ENCODE data around the gene DAZAP2.

Gene DAZAP2

DNA sequence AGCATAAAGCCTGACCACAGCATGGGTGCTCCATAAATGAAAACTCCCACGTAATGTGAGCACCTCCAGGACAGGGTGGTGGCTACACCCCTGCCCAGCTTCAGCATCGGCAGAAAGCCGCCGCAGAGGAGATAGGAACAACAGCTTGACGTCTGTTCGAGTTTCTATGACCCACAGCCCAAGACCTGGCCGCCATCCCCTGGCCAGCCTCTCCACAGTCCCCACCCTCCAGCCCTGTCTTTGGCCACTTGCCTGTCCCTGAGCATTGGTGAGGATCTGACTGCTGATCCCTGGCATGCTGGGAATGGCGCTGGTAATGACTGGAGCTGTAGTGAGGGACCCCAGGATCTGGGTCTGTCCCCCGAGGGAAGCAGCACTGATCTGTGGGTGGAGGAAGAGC lies 42.1 kb upstream of the DAZAP2 start:
- H2AFZ ChIP-seq (ENCODE audit: low read length): no peak overlapping the region
- no peaks in the 10 kb centered on the region for H3K4me1 ChIP-seq (ENCODE audit: insufficient read depth, low read length, poor library complexity, severe bottlenecking)
- no peak overlapping the region for H3K4me2 ChIP-seq (ENCODE audit: low read depth, low read length, poor library complexity, severe bottlenecking)
- TF ChIP-seq, protein P1, sequence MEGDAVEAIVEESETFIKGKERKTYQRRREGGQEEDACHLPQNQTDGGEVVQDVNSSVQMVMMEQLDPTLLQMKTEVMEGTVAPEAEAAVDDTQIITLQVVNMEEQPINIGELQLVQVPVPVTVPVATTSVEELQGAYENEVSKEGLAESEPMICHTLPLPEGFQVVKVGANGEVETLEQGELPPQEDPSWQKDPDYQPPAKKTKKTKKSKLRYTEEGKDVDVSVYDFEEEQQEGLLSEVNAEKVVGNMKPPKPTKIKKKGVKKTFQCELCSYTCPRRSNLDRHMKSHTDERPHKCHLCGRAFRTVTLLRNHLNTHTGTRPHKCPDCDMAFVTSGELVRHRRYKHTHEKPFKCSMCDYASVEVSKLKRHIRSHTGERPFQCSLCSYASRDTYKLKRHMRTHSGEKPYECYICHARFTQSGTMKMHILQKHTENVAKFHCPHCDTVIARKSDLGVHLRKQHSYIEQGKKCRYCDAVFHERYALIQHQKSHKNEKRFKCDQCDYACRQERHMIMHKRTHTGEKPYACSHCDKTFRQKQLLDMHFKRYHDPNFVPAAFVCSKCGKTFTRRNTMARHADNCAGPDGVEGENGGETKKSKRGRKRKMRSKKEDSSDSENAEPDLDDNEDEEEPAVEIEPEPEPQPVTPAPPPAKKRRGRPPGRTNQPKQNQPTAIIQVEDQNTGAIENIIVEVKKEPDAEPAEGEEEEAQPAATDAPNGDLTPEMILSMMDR (conservative IDR thresholded peaks at IDR 0.05; ENCODE audit: low read length): no peak
- TF ChIP-seq EZH2phosphoT487 (IDR thresholded peaks at IDR 0.05; ENCODE audit: borderline replicate concordance): no peak
- no peaks in the 10 kb centered on the region for H4K20me1 ChIP-seq (ENCODE audit: insufficient read depth, low read length, poor library complexity, severe bottlenecking)
- no peak overlapping the region for H3K4me3 ChIP-seq (ENCODE audit: low read length, poor library complexity, severe bottlenecking)
- H3K9me2 ChIP-seq (replicated peaks; ENCODE audit: low read depth, low read length): no peaks in the 10 kb centered on the region
- H3K9me3 ChIP-seq (ENCODE audit: insufficient read depth, low read depth, low read length): no peaks in the 10 kb centered on the region
- no peaks in the 10 kb centered on the region for H3F3A ChIP-seq (ENCODE audit: low read depth)
- H3K27me3 ChIP-seq (ENCODE audit: insufficient read depth, low read length, poor library complexity, severe bottlenecking): no peaks in the 10 kb centered on the region
- no peaks in the 10 kb centered on the region for H3K36me3 ChIP-seq (ENCODE audit: insufficient read depth, low read length)
- no peaks in the 10 kb centered on the region for H3K79me2 ChIP-seq (ENCODE audit: insufficient read depth, low read length)
- H3K9ac ChIP-seq (ENCODE audit: low read depth, low read length, poor library complexity, severe bottlenecking): no peak overlapping the region

DNA sequence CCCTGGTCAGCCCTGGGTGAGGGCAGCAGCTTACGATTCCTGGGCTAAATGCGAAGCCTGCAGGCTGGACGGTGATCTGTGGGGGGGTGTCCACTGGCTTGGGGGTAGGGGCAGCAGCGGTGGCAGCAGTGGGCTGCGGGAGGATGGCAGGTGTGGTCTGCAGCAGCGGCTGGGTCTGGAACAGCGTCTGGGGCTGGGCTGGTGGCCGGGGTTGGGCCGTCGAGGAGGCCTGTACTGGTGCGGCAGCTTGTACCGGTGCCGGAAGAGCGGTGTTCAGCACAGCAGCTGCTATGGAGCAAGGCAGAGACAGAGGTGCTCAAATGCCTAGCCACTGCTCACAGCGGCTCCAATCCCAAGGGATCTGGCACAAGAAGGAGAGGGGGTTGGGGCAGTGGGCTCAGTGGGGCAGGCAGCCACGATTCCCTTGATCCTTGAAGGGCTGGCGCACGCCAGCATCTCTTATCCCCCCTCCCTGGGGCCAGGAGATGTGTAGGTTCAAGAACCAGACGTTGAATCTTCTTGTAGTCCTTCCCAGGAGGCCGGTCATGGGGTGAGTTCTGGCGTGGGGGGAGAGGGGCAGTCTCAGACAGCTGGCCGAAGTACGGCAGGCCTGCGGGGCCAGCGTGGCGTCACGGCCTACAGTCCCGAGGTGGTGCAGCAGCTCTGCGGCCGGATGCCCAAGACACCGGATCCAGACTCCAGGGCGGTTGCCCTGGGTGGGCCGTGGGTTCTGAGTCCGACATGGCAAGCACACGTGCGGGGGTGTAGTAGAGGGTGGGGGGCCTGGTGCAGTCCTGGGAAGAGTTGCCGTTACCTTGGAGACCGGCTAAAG lies 40.7 kb upstream of the DAZAP2 start:
- Histone ChIP-seq H3K4me2 (ENCODE audit: low read depth, low read length, poor library complexity, severe bottlenecking) (no peak overlapping the region), H2AFZ (ENCODE audit: low read length) (no peak overlapping the region), H3K4me3 (ENCODE audit: low read length, poor library complexity, severe bottlenecking) (no peak overlapping the region), H3K9me3 (ENCODE audit: insufficient read depth, low read depth, low read length) (no peaks in the 10 kb centered on the region), H4K20me1 (ENCODE audit: insufficient read depth, low read length, poor library complexity, severe bottlenecking) (no peaks in the 10 kb centered on the region), H3K9ac (ENCODE audit: low read depth, low read length, poor library complexity, severe bottlenecking) (no peak overlapping the region), H3K27me3 (ENCODE audit: insufficient read depth, low read length, poor library complexity, severe bottlenecking) (no peaks in the 10 kb centered on the region), H3K79me2 (ENCODE audit: insufficient read depth, low read length) (no peaks in the 10 kb centered on the region), H3K36me3 (ENCODE audit: insufficient read depth, low read length) (no peaks in the 10 kb centered on the region), H3F3A (ENCODE audit: low read depth) (no peaks in the 10 kb centered on the region), H3K9me2 (replicated peaks; ENCODE audit: low read depth, low read length) (no peaks in the 10 kb centered on the region), H3K4me1 (ENCODE audit: insufficient read depth, low read length, poor library complexity, severe bottlenecking) (no peaks in the 10 kb centered on the region)
- no peak for TF ChIP-seq EZH2phosphoT487 (IDR thresholded peaks at IDR 0.05; ENCODE audit: borderline replicate concordance)
- TF ChIP-seq, protein P1 (conservative IDR thresholded peaks at IDR 0.05; ENCODE audit: low read length): no peak

DNA sequence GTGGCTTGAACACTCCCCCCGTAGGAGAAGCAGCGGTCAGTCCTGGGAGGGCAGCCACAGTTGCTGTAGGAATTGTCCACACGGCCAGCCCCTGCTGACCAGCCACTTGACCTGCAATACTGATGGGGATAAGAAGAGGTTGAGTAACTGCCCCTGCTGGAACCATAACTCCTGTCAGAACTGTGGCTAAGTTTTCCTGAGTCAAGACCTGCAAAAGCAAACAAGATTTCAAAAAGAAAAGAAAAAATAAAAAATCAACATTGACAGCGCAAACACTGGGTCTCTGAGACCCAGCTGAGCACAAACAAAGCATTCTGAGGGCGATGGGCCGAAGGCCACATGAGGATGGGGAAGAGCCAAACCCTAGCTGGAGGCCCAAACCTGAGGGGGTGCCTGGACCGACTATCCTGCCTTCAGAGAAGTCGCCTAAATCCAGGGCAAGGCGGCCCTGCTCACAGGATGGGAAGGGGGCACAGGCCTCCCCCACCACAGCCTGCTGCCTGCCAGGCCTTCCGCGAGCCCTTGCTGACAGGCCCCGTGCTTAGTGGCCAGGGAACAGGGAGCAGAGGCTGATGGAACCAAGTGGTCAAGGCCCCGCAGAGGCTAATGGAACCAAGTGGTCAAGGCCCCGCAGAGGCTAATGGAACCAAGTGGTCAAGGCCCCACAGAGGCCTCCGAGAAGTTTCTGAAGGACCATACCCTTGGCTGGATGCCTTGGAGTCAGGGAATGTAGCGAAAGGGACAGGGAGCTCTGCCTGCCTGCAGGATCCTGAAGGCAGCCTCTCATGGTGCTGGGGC lies 39.9 kb upstream of the DAZAP2 start:
- H3K79me2 ChIP-seq (ENCODE audit: insufficient read depth, low read length): no peaks in the 10 kb centered on the region
- H3K9ac ChIP-seq (ENCODE audit: low read depth, low read length, poor library complexity, severe bottlenecking): no peak overlapping the region
- no peaks in the 10 kb centered on the region for H3K9me2 ChIP-seq (replicated peaks; ENCODE audit: low read depth, low read length)
- H3K4me2 ChIP-seq (ENCODE audit: low read depth, low read length, poor library complexity, severe bottlenecking): no peak overlapping the region
- H3K4me3 ChIP-seq (ENCODE audit: low read length, poor library complexity, severe bottlenecking): no peak overlapping the region
- no peak for TF ChIP-seq EZH2phosphoT487 (IDR thresholded peaks at IDR 0.05; ENCODE audit: borderline replicate concordance)
- TF ChIP-seq, protein P1 (conservative IDR thresholded peaks at IDR 0.05; ENCODE audit: low read length): no peak
- H3K4me1 ChIP-seq (ENCODE audit: insufficient read depth, low read length, poor library complexity, severe bottlenecking): no peaks in the 10 kb centered on the region
- no peaks in the 10 kb centered on the region for H4K20me1 ChIP-seq (ENCODE audit: insufficient read depth, low read length, poor library complexity, severe bottlenecking)
- H3K27me3 ChIP-seq (ENCODE audit: insufficient read depth, low read length, poor library complexity, severe bottlenecking): no peaks in the 10 kb centered on the region
- no peaks in the 10 kb centered on the region for H3K9me3 ChIP-seq (ENCODE audit: insufficient read depth, low read depth, low read length)
- H3K36me3 ChIP-seq (ENCODE audit: insufficient read depth, low read length): no peaks in the 10 kb centered on the region
- H2AFZ ChIP-seq (ENCODE audit: low read length): no peak overlapping the region
- H3F3A ChIP-seq (ENCODE audit: low read depth): no peaks in the 10 kb centered on the region
